ENCODE measurements around the gene VPS13D. TPM values are rescaled to one million over a fixed set of nuclear protein-coding genes. Genes with fewer than 3 reads are reported as not detected.

Gene VPS13D
- total RNA-seq, 1 experiment from 2014 or later = 30.7 TPM

DNA sequence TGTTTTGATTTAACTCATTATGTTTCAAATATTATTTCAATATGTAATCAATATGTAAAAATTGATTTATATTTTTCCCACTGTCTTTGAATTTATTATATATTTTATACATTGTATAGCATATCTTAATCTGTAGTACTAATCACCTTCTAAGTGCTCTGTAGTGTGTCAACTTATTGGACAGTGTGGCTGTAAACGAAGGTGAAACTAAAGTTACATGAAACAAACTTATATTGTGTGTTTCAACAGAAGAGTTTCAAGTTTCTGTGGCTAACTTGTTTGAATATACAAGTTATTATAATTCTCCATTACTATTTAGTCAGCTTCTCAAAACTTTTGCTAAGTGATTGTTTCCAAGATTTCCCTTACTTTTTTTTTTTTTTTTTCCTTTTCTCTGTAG, 212.4 kb downstream of the VPS13D start:
- no peak for DNase-seq
- no peak for ATAC-seq
- CTCF ChIA-PET = no interaction called here
- Histone ChIP-seq H3K79me2 (ENCODE audit: low read length) (peaks cover 5% of the 10 kb centered on the region; the same call in 1 of the 2 replicates), H3F3A (ENCODE audit: low read length, unreplicated experiment) (no peaks in the 10 kb centered on the region), H3K27me3 (ENCODE audit: low read length) (no peaks in the 10 kb centered on the region), H3K9me2 (replicated peaks; ENCODE audit: low read length) (no peaks in the 10 kb centered on the region), H3K4me2 (ENCODE audit: low read length) (no peak overlapping the region), H3K9me3 (ENCODE audit: low read length) (no peaks in the 10 kb centered on the region), H3K4me1 (ENCODE audit: insufficient read depth, low read length) (peaks cover 20% of the 10 kb centered on the region), H3K27ac (ENCODE audit: low read length) (no peak overlapping the region), H2AFZ (ENCODE audit: low read length) (no peak overlapping the region), H3K4me3 (ENCODE audit: low read length) (no peak overlapping the region), H3K9ac (ENCODE audit: low read length) (no peak overlapping the region), H3K36me3 (ENCODE audit: low read depth, low read length) (0 out of 2 replicates have a peak, but pooled peaks cover 4% of the 10 kb centered on the region), H4K20me1 (ENCODE audit: low read length) (no peaks in the 10 kb centered on the region)
- no TSS peak for BruUV-seq (replicated peaks)
- POLR2A ChIA-PET (ENCODE audit: unreplicated experiment) = no interaction called here
- intact Hi-C loops (cut with micrococcal nuclease) = no loop called here
- TF ChIP-seq EZH2phosphoT487 (IDR thresholded peaks at IDR 0.05; ENCODE audit: borderline replicate concordance, low read length) = no peak
- TF ChIP-seq EZH2 (IDR thresholded peaks at IDR 0.05; ENCODE audit: low read length, unreplicated experiment) = no peak
- TF ChIP-seq, protein P1, sequence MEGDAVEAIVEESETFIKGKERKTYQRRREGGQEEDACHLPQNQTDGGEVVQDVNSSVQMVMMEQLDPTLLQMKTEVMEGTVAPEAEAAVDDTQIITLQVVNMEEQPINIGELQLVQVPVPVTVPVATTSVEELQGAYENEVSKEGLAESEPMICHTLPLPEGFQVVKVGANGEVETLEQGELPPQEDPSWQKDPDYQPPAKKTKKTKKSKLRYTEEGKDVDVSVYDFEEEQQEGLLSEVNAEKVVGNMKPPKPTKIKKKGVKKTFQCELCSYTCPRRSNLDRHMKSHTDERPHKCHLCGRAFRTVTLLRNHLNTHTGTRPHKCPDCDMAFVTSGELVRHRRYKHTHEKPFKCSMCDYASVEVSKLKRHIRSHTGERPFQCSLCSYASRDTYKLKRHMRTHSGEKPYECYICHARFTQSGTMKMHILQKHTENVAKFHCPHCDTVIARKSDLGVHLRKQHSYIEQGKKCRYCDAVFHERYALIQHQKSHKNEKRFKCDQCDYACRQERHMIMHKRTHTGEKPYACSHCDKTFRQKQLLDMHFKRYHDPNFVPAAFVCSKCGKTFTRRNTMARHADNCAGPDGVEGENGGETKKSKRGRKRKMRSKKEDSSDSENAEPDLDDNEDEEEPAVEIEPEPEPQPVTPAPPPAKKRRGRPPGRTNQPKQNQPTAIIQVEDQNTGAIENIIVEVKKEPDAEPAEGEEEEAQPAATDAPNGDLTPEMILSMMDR (conservative IDR thresholded peaks at IDR 0.05; ENCODE audit: low read depth, low read length) = no peak

DNA sequence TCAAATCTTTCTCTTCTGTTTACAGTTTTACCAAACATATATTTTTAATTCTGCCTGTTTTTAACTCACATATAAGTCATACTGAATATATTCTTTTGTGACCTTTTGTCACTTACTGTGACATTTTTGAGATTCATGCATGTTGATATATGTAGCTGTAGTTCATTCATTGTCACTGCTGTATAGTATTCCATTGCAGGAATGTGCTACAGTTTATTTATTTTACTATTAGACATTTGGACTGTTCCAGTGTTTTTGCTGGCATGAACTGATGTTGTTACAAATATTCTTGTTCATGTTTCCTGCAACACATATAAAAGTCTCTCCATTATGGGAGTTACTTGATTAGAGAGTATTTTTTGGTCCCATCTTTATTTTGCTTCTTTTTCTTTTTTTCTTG, 213.3 kb downstream of the VPS13D start:
- peaks cover 3% of the 10 kb centered on the region; the same call in 1 of the 2 replicates for H3K79me2 ChIP-seq (ENCODE audit: low read length)
- peaks cover 10% of the 10 kb centered on the region for H3K4me1 ChIP-seq (ENCODE audit: insufficient read depth, low read length)
- POLR2A ChIA-PET (ENCODE audit: unreplicated experiment) = no interaction called here

DNA sequence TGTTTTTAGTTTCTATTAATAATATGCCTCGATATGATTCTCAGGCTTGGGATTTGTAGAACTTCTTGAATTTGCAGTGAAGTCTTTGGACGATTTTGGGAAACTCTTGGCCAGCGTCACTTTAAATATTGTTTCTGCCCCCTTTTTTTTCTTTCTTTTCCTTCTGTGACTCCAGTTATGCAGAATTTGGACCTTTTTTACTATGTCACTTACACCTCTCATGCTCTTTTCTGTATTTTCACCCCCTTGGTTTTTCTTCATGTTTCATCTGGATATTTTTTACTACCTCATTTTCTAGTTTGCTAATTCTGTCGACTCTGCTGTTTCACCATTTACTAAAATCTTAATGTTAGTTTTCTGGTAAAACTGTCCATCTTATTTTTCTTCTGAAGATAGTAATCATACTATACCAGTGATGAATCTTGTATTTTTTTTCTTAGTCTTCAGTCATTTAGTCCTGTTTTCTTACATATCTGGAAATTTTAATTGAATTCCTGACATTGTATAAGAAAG, 214.6 kb downstream of the VPS13D start:
- Histone ChIP-seq H3K4me3 (ENCODE audit: low read length) (no peak overlapping the region), H3F3A (ENCODE audit: low read length, unreplicated experiment) (no peaks in the 10 kb centered on the region), H3K36me3 (ENCODE audit: low read depth, low read length) (0 out of 2 replicates have a peak, but pooled peaks cover 4% of the 10 kb centered on the region), H3K4me1 (ENCODE audit: insufficient read depth, low read length) (no peaks in the 10 kb centered on the region), H3K4me2 (ENCODE audit: low read length) (no peak overlapping the region), H3K9ac (ENCODE audit: low read length) (no peak overlapping the region), H4K20me1 (ENCODE audit: low read length) (no peaks in the 10 kb centered on the region), H2AFZ (ENCODE audit: low read length) (no peak overlapping the region), H3K27me3 (ENCODE audit: low read length) (no peaks in the 10 kb centered on the region), H3K9me2 (replicated peaks; ENCODE audit: low read length) (no peaks in the 10 kb centered on the region), H3K27ac (ENCODE audit: low read length) (no peak overlapping the region), H3K9me3 (ENCODE audit: low read length) (no peaks in the 10 kb centered on the region), H3K79me2 (ENCODE audit: low read length) (no peaks in the 10 kb centered on the region)
- TF ChIP-seq, protein P1 (conservative IDR thresholded peaks at IDR 0.05; ENCODE audit: low read depth, low read length) = no peak
- TF ChIP-seq EZH2phosphoT487 (IDR thresholded peaks at IDR 0.05; ENCODE audit: borderline replicate concordance, low read length) (no peak), EZH2 (IDR thresholded peaks at IDR 0.05; ENCODE audit: low read length, unreplicated experiment) (no peak)
- intact Hi-C loops (cut with micrococcal nuclease) = no loop called here
- BruUV-seq (replicated peaks) = no TSS peak
- no peak for ATAC-seq
- no peak for DNase-seq
- ChIA-PET CTCF (no interaction called here), POLR2A (ENCODE audit: unreplicated experiment) (no interaction called here)

More for the DNA sequence above, 213.3 kb downstream of the VPS13D start:
- H3K36me3 ChIP-seq (ENCODE audit: low read depth, low read length) = 0 out of 2 replicates have a peak, but pooled peaks cover 4% of the 10 kb centered on the region
- H3K4me3 ChIP-seq (ENCODE audit: low read length) = no peak overlapping the region
- ATAC-seq (no peak), DNase-seq (no peak)
- H3K4me2 ChIP-seq (ENCODE audit: low read length) = no peak overlapping the region
- no peaks in the 10 kb centered on the region for H3K27me3 ChIP-seq (ENCODE audit: low read length)
- no peaks in the 10 kb centered on the region for H3K9me2 ChIP-seq (replicated peaks; ENCODE audit: low read length)
- no TSS peak for BruUV-seq (replicated peaks)
- no peaks in the 10 kb centered on the region for H4K20me1 ChIP-seq (ENCODE audit: low read length)
- no peak for TF ChIP-seq EZH2phosphoT487 (IDR thresholded peaks at IDR 0.05; ENCODE audit: borderline replicate concordance, low read length)
- TF ChIP-seq, protein P1 (conservative IDR thresholded peaks at IDR 0.05; ENCODE audit: low read depth, low read length) = no peak
- TF ChIP-seq EZH2 (IDR thresholded peaks at IDR 0.05; ENCODE audit: low read length, unreplicated experiment) = no peak
- CTCF ChIA-PET = no interaction called here
- H3K9ac ChIP-seq (ENCODE audit: low read length) = no peak overlapping the region
- H3K27ac ChIP-seq (ENCODE audit: low read length) = no peak overlapping the region
- no peak overlapping the region for H2AFZ ChIP-seq (ENCODE audit: low read length)
- H3F3A ChIP-seq (ENCODE audit: low read length, unreplicated experiment) = no peaks in the 10 kb centered on the region
- no peaks in the 10 kb centered on the region for H3K9me3 ChIP-seq (ENCODE audit: low read length)
- intact Hi-C loops (cut with micrococcal nuclease) = no loop called here

Data from PC-3 (cell line).